HepG2 (cell line): Measurements from ENCODE around the gene LEPROT. TPM values are rescaled to one million over a fixed set of nuclear protein-coding genes. Genes with fewer than 3 reads are reported as not detected.

Source experiments
- ARNT ChIP-seq: fragments of 450-650 bp; IDR thresholded peaks from 2 replicates; pipeline ENCODE4 v1.6.1; 2017
- BCL6 ChIP-seq: IDR thresholded peaks from 2 replicates; pipeline ENCODE4 v1.6.1; 2016; ENCODE audit warnings: missing genetic modification reagents, missing compliant biosample characterization
- HDAC1 ChIP-seq: sonication (generic); formaldehyde crosslinking; IDR thresholded peaks from 2 replicates; pipeline ENCODE4 v1.5.1; 2020; ENCODE audit warnings: mild to moderate bottlenecking, missing genetic modification reagents
- NPAS2 ChIP-seq: sonication (generic); formaldehyde crosslinking; IDR thresholded peaks from 2 replicates; pipeline ENCODE4 v1.8.0; 2022; ENCODE audit warnings: mild to moderate bottlenecking, missing genetic modification reagents, borderline replicate concordance
- RFX1 ChIP-seq: fragments of 450-650 bp; IDR thresholded peaks from 2 replicates; pipeline ENCODE4 v1.6.1; 2017
- SCMH1 ChIP-seq: sonication (generic); formaldehyde crosslinking; IDR thresholded peaks from 2 replicates; pipeline ENCODE4 v1.9.0; 2021; ENCODE audit warnings: missing genetic modification reagents, mild to moderate bottlenecking, borderline replicate concordance
- TBX3 ChIP-seq: fragments of 450-650 bp; IDR thresholded peaks from 2 replicates; pipeline ENCODE4 v1.6.1; 2017; ENCODE audit warnings: antibody characterized with exemption, mild to moderate bottlenecking, inconsistent platforms, borderline replicate concordance
- ZFP36L1 ChIP-seq: sonication (generic); formaldehyde crosslinking; IDR thresholded peaks from 2 replicates; pipeline ENCODE4 v1.8.0; 2022; ENCODE audit warnings: mild to moderate bottlenecking, missing genetic modification reagents, moderate library complexity
- ZNF205 ChIP-seq: IDR thresholded peaks from 2 replicates; pipeline ENCODE4 v1.6.1; 2018; ENCODE audit warnings: missing biosample characterization, missing genetic modification reagents
- ZSCAN20 ChIP-seq: sonication (generic); formaldehyde crosslinking; IDR thresholded peaks from 2 replicates; pipeline ENCODE4 v1.4.0; 2020; ENCODE audit warnings: missing genetic modification reagents, mild to moderate bottlenecking, borderline replicate concordance
- polyA plus RNA-seq, 8 experiments: library from polyadenylated mRNA; depleted of rRNA in 3 of 8; stranded (reverse) in 7 of 8; unstranded in 1 of 8; fragments of >200 nt; fragmentation: Illumina TruSeq in 4 of 8; extraction: Trizol in 4 of 8; gene quantifications; 2 replicates each; pipeline versions ENCODE4 v1.2.1 to v1.2.3, GENCODE V29; 2011 to 2016; ENCODE audit warnings: low read depth in 4 of 8, missing spikeins in 1 of 8, mixed read lengths in 1 of 8; ENCODE audit not compliant: insufficient read depth in 1 of 8
- total RNA-seq, 5 experiments: library from RNA; depleted of rRNA; stranded (reverse); fragments of >200 nt; fragmentation: Illumina TruSeq; extraction: Trizol; gene quantifications; 2 replicates each; pipeline ENCODE4 v1.2.3, GENCODE V29; 2016; ENCODE audit warnings: low read depth in 1 of 5
- TF ChIP-seq, protein P1 (sequence below): sonication (generic); formaldehyde crosslinking; IDR thresholded peaks from 2 replicates; pipeline ENCODE4 v1.4.0; 2020; ENCODE audit warnings: missing genetic modification reagents, borderline replicate concordance
- TF ChIP-seq, protein P2 (sequence below): sonication (generic); formaldehyde crosslinking; IDR thresholded peaks from 2 replicates; pipeline ENCODE4 v1.4.0; 2020; ENCODE audit warnings: missing genetic modification reagents
- TF ChIP-seq, protein P3 (sequence below): sonication (generic); formaldehyde crosslinking; IDR thresholded peaks from 2 replicates; pipeline ENCODE4 v1.8.1; 2022; ENCODE audit warnings: low read depth, mild to moderate bottlenecking, missing genetic modification reagents
- TF ChIP-seq, protein P4 (sequence below): sonication (generic); IDR thresholded peaks from 2 replicates; pipeline ENCODE4 v1.6.1; 2016; ENCODE audit warnings: low read depth, borderline replicate concordance
- TF ChIP-seq, protein P5 (sequence below): sonication (generic); formaldehyde crosslinking; IDR thresholded peaks from 2 replicates; pipeline ENCODE4 v1.5.0; 2020; ENCODE audit warnings: missing genetic modification reagents
- TF ChIP-seq, protein P6 (sequence below): sonication (generic); formaldehyde crosslinking; IDR thresholded peaks from 2 replicates; pipeline ENCODE4 v1.5.1; 2020; ENCODE audit warnings: missing genetic modification reagents, mild to moderate bottlenecking, borderline replicate concordance

The LEPROT gene
- total and polyA plus RNA-seq, 2 of the 13 experiments (the other 11 are each of a cell fraction or from before 2014, with no cell fraction given): 36.8 to 51.4 TPM

- TF ChIP-seq, protein P1, sequence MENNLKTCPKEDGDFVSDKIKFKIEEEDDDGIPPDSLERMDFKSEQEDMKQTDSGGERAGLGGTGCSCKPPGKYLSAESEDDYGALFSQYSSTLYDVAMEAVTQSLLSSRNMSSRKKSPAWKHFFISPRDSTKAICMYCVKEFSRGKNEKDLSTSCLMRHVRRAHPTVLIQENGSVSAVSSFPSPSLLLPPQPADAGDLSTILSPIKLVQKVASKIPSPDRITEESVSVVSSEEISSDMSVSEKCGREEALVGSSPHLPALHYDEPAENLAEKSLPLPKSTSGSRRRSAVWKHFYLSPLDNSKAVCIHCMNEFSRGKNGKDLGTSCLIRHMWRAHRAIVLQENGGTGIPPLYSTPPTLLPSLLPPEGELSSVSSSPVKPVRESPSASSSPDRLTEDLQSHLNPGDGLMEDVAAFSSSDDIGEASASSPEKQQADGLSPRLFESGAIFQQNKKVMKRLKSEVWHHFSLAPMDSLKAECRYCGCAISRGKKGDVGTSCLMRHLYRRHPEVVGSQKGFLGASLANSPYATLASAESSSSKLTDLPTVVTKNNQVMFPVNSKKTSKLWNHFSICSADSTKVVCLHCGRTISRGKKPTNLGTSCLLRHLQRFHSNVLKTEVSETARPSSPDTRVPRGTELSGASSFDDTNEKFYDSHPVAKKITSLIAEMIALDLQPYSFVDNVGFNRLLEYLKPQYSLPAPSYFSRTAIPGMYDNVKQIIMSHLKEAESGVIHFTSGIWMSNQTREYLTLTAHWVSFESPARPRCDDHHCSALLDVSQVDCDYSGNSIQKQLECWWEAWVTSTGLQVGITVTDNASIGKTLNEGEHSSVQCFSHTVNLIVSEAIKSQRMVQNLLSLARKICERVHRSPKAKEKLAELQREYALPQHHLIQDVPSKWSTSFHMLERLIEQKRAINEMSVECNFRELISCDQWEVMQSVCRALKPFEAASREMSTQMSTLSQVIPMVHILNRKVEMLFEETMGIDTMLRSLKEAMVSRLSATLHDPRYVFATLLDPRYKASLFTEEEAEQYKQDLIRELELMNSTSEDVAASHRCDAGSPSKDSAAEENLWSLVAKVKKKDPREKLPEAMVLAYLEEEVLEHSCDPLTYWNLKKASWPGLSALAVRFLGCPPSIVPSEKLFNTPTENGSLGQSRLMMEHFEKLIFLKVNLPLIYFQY (CRISPR knock-in tag): peak; percentile 39; the same call in 1 of the 2 replicates
- no peak for TF ChIP-seq SCMH1 (CRISPR knock-in tag)
- TF ChIP-seq, protein P2, sequence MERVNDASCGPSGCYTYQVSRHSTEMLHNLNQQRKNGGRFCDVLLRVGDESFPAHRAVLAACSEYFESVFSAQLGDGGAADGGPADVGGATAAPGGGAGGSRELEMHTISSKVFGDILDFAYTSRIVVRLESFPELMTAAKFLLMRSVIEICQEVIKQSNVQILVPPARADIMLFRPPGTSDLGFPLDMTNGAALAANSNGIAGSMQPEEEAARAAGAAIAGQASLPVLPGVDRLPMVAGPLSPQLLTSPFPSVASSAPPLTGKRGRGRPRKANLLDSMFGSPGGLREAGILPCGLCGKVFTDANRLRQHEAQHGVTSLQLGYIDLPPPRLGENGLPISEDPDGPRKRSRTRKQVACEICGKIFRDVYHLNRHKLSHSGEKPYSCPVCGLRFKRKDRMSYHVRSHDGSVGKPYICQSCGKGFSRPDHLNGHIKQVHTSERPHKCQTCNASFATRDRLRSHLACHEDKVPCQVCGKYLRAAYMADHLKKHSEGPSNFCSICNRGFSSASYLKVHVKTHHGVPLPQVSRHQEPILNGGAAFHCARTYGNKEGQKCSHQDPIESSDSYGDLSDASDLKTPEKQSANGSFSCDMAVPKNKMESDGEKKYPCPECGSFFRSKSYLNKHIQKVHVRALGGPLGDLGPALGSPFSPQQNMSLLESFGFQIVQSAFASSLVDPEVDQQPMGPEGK (CRISPR knock-in tag): peak; percentile 50
- peak; percentile 80 for TF ChIP-seq HDAC1
- TF ChIP-seq NPAS2 (CRISPR knock-in tag): no peak
- TF ChIP-seq ARNT: no peak
- TF ChIP-seq RFX1: no peak
- TF ChIP-seq, protein P3, sequence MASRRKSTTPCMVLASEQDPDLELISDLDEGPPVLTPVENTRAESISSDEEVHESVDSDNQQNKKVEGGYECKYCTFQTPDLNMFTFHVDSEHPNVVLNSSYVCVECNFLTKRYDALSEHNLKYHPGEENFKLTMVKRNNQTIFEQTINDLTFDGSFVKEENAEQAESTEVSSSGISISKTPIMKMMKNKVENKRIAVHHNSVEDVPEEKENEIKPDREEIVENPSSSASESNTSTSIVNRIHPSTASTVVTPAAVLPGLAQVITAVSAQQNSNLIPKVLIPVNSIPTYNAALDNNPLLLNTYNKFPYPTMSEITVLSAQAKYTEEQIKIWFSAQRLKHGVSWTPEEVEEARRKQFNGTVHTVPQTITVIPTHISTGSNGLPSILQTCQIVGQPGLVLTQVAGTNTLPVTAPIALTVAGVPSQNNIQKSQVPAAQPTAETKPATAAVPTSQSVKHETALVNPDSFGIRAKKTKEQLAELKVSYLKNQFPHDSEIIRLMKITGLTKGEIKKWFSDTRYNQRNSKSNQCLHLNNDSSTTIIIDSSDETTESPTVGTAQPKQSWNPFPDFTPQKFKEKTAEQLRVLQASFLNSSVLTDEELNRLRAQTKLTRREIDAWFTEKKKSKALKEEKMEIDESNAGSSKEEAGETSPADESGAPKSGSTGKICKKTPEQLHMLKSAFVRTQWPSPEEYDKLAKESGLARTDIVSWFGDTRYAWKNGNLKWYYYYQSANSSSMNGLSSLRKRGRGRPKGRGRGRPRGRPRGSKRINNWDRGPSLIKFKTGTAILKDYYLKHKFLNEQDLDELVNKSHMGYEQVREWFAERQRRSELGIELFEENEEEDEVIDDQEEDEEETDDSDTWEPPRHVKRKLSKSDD (CRISPR knock-in tag): no peak
- TF ChIP-seq BCL6: no peak
- TF ChIP-seq ZFP36L1 (CRISPR knock-in tag): no peak
- TF ChIP-seq, protein P4, sequence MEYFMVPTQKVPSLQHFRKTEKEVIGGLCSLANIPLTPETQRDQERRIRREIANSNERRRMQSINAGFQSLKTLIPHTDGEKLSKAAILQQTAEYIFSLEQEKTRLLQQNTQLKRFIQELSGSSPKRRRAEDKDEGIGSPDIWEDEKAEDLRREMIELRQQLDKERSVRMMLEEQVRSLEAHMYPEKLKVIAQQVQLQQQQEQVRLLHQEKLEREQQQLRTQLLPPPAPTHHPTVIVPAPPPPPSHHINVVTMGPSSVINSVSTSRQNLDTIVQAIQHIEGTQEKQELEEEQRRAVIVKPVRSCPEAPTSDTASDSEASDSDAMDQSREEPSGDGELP: no peak
- no peak for TF ChIP-seq ZNF205 (CRISPR knock-in tag)
- TF ChIP-seq, protein P5, sequence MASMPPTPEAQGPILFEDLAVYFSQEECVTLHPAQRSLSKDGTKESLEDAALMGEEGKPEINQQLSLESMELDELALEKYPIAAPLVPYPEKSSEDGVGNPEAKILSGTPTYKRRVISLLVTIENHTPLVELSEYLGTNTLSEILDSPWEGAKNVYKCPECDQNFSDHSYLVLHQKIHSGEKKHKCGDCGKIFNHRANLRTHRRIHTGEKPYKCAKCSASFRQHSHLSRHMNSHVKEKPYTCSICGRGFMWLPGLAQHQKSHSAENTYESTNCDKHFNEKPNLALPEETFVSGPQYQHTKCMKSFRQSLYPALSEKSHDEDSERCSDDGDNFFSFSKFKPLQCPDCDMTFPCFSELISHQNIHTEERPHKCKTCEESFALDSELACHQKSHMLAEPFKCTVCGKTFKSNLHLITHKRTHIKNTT: no peak
- TF ChIP-seq ZSCAN20 (CRISPR knock-in tag): no peak
- no peak for TF ChIP-seq TBX3
- TF ChIP-seq, protein P6, sequence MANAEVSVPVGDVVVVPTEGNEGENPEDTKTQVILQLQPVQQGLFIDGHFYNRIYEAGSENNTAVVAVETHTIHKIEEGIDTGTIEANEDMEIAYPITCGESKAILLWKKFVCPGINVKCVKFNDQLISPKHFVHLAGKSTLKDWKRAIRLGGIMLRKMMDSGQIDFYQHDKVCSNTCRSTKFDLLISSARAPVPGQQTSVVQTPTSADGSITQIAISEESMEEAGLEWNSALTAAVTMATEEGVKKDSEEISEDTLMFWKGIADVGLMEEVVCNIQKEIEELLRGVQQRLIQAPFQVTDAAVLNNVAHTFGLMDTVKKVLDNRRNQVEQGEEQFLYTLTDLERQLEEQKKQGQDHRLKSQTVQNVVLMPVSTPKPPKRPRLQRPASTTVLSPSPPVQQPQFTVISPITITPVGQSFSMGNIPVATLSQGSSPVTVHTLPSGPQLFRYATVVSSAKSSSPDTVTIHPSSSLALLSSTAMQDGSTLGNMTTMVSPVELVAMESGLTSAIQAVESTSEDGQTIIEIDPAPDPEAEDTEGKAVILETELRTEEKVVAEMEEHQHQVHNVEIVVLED (CRISPR knock-in tag): peak; percentile 57
These were observed at the start of gene LEPROT, which contains the start of gene LEPR (continued) for GRCh38 chr1:65420590-65421350.
